PC-3 (cell line): ENCODE results near the gene MRPS21. TPM values are rescaled to one million over a fixed set of nuclear protein-coding genes. Genes with fewer than 3 reads are reported as not detected.

Source experiments
- ATAC-seq: fragments of 200-7000 bp; cut with Tn5 transposase; 2 replicates; pipeline ENCODE4 v1.9.1; 2020; ENCODE audit warnings: mild to moderate bottlenecking, moderate library complexity
- BruUV-seq: library from RNA; stranded (reverse); fragments of 400-500 nt; replicated peaks from 2 replicates; lab custom pipeline; 2021; lab: Mats Ljungman, UMichigan
- CTCF ChIA-PET: fragments of 300-600 bp; sonication (Branson Sonifier 250); formaldehyde crosslinking; loops from one replicate; lab custom pipeline; 2022; ENCODE audit warnings: antibody characterized with exemption; lab: Charles Lee
- POLR2A ChIA-PET: fragments of 300-600 bp; sonication (Branson Sonifier 250); formaldehyde crosslinking; loops from one replicate; lab custom pipeline; 2022; ENCODE audit warnings: antibody characterized with exemption; ENCODE audit not compliant: unreplicated experiment; lab: Charles Lee
- DNase-seq: peaks from one replicate; pipeline ENCODE4 v3.0.0-alpha.2; 2015
- H2AFZ ChIP-seq: fragments of 300-600 bp; sonication (generic); 2 replicates; pipeline ENCODE4 v1.6.0; 2016; ENCODE audit warnings: antibody characterized with exemption, low read length
- H3F3A ChIP-seq: fragments of 300-600 bp; sonication (generic); one replicate; pipeline ENCODE4 v1.6.0; 2017; ENCODE audit warnings: antibody characterized with exemption, low read length, control low read depth, mild to moderate bottlenecking; ENCODE audit not compliant: unreplicated experiment
- H3K27ac ChIP-seq: fragments of 300-600 bp; sonication (generic); 2 replicates; pipeline ENCODE4 v1.5.1; 2016; ENCODE audit warnings: mild to moderate bottlenecking, low read length
- H3K27me3 ChIP-seq: fragments of 300-600 bp; sonication (generic); 2 replicates; pipeline ENCODE4 v1.6.1; 2016; ENCODE audit warnings: low read length, mixed read lengths
- H3K36me3 ChIP-seq: fragments of 300-600 bp; sonication (generic); 2 replicates; pipeline ENCODE4 v1.6.1; 2016; ENCODE audit warnings: low read depth, mixed run types, low read length, mixed read lengths
- H3K4me1 ChIP-seq: fragments of 300-600 bp; sonication (generic); 2 replicates; pipeline ENCODE4 v1.5.1; 2016; ENCODE audit warnings: low read length; ENCODE audit not compliant: insufficient read depth
- H3K4me2 ChIP-seq: fragments of 300-600 bp; sonication (generic); 2 replicates; pipeline ENCODE4 v1.6.0; 2016; ENCODE audit warnings: low read length
- H3K4me3 ChIP-seq: fragments of 300-600 bp; sonication (generic); 2 replicates; pipeline ENCODE4 v1.5.1; 2016; ENCODE audit warnings: mild to moderate bottlenecking, low read length, mixed read lengths
- H3K79me2 ChIP-seq: fragments of 300-600 bp; sonication (generic); 2 replicates; pipeline ENCODE4 v1.6.1; 2017; ENCODE audit warnings: low read length, mixed read lengths
- H3K9ac ChIP-seq: fragments of 300-600 bp; sonication (generic); 2 replicates; pipeline ENCODE4 v1.6.0; 2016; ENCODE audit warnings: mild to moderate bottlenecking, low read length
- H3K9me2 ChIP-seq: fragments of 300-600 bp; sonication (generic); replicated peaks from 2 replicates; pipeline ENCODE4 v1.6.1; 2016; ENCODE audit warnings: mixed run types, low read length, mixed read lengths
- H3K9me3 ChIP-seq: fragments of 300-600 bp; sonication (generic); 2 replicates; pipeline ENCODE4 v1.6.1; 2016; ENCODE audit warnings: low read length, mixed read lengths
- H4K20me1 ChIP-seq: fragments of 300-600 bp; sonication (generic); 2 replicates; pipeline ENCODE4 v1.6.1; 2016; ENCODE audit warnings: low read length, mixed read lengths
- CTCF ChIP-seq: fragments of 300-600 bp; sonication (generic); conservative IDR thresholded peaks from 2 replicates; pipeline ENCODE4 v1.5.1; 2017; ENCODE audit warnings: antibody characterized with exemption, low read depth, mild to moderate bottlenecking, low read length
- EZH2 ChIP-seq: fragments of 300-600 bp; sonication (generic); IDR thresholded peaks from one replicate; pipeline ENCODE4 v1.6.1; 2017; ENCODE audit warnings: antibody characterized with exemption, mild to moderate bottlenecking, low read length; ENCODE audit not compliant: unreplicated experiment
- EZH2phosphoT487 ChIP-seq: fragments of 300-600 bp; sonication (generic); IDR thresholded peaks from 2 replicates; pipeline ENCODE4 v1.6.1; 2018; ENCODE audit warnings: mild to moderate bottlenecking, antibody characterized with exemption, low read length, borderline replicate concordance
- intact Hi-C: fragments of 100-400 bp; cut with micrococcal nuclease; formaldehyde crosslinking; loops from 2 replicates; pipeline ENCODE4 v1.9.0; 2023
- total RNA-seq: library from RNA; depleted of rRNA; stranded (reverse); fragments of >200 nt; gene quantifications from 2 replicates; pipeline ENCODE4 v1.2.3, GENCODE V29; 2014

Gene MRPS21
- total RNA-seq, 1 experiment from 2014 or later: 124 TPM

- Histone ChIP-seq H3K9me3 (no peaks in the 10 kb centered on the region), H4K20me1 (no peaks in the 10 kb centered on the region), H3K4me3 (peak overlapping the region; percentile 85), H3K9me2 (no peaks in the 10 kb centered on the region), H2AFZ (peak overlapping the region; percentile 79), H3K4me2 (peak overlapping the region; percentile 92), H3K79me2 (peaks cover 44% of the 10 kb centered on the region), H3K27ac (peak overlapping the region; percentile 80), H3K27me3 (no peaks in the 10 kb centered on the region), H3F3A (no peaks in the 10 kb centered on the region), H3K4me1 (peaks cover 7% of the 10 kb centered on the region), H3K36me3 (peaks cover 16% of the 10 kb centered on the region), H3K9ac (peak overlapping the region; percentile 93)
- no TSS peak for BruUV-seq
- intact Hi-C loops: no loop called here
- no peak for ATAC-seq
- peak; percentile 9 for DNase-seq
- CTCF ChIA-PET: no interaction called here
- no peak for TF ChIP-seq EZH2
- TF ChIP-seq EZH2phosphoT487: no peak
- TF ChIP-seq CTCF: no peak
- POLR2A ChIA-PET: interaction anchor here (0.5 to 0.6 kb wide), 3 partner anchors 38 to 129 kb away, joined by 5 to 8 read pairs (median 7); partner anchors contain the start of gene CIART
These were observed 27.0 kb downstream of the MRPS21 start for GRCh38 chr1:150320667-150320978.

DNA sequence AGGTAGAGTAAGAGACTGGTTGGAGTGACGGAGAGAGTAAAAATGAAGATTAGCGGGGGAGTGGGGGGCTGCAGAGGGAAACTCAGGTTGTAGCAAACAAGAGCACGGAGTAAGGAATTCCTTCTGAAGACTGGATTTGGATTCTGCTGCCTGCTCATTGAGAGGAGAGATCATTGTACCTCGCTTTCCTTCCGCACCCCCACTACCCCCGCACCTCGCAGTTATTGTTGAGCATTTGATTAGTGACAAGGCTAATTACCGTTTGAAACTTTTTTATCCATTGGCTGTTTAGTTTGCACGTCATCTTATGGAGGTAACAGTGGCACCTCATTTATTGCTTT is 28.1 kb downstream of the MRPS21 start:
- Histone ChIP-seq H3K79me2 (peaks cover 56% of the 10 kb centered on the region), H3K4me1 (peaks cover 7% of the 10 kb centered on the region), H3K36me3 (peaks cover 27% of the 10 kb centered on the region), H3K27ac (peak overlapping the region; percentile 80), H4K20me1 (no peaks in the 10 kb centered on the region), H3K4me2 (peak overlapping the region; percentile 92), H3F3A (no peaks in the 10 kb centered on the region), H2AFZ (peak overlapping the region; percentile 79), H3K9me3 (no peaks in the 10 kb centered on the region), H3K9ac (peak overlapping the region; percentile 93), H3K9me2 (no peaks in the 10 kb centered on the region), H3K27me3 (no peaks in the 10 kb centered on the region), H3K4me3 (peak overlapping the region; percentile 85)
- DNase-seq (no peak), ATAC-seq (no peak)
- BruUV-seq: TSS peak; percentile 85
- intact Hi-C loops: loop anchor here (1.0 kb wide), 1 partner anchor 65 kb away; no protein-coding TSS in a partner anchor
- TF ChIP-seq CTCF: no peak
- TF ChIP-seq EZH2: no peak
- TF ChIP-seq EZH2phosphoT487: no peak
- POLR2A ChIA-PET: no interaction called here
- CTCF ChIA-PET: no interaction called here

DNA sequence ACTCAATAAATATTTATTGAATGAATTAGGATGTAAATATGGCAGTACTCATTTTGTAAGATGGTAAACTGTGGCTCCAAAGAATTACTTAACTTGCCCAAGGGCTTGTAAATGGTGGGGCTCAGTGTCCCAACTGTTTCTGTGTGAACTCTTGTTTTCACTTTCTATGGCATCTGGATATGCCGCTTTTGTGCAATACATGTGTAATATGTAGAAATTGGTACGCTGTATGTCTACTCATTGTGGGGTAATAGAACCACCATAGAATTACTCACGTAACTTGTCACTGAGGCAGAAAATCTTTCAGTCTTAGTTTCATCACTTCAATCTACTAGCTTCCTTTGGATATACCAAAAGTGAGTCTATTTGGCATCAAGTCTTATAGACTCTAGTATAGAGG is 28.6 kb downstream of the MRPS21 start:
- POLR2A ChIA-PET: no interaction called here
- Histone ChIP-seq H3K9me2 (no peaks in the 10 kb centered on the region), H3K9me3 (no peaks in the 10 kb centered on the region), H3K4me1 (peaks cover 7% of the 10 kb centered on the region), H3K79me2 (peaks cover 56% of the 10 kb centered on the region), H3K27ac (no peak overlapping the region), H3F3A (no peaks in the 10 kb centered on the region), H3K4me2 (peak overlapping the region; percentile 92), H2AFZ (peak overlapping the region; percentile 79; the same call in 1 of the 2 replicates), H3K9ac (peak overlapping the region; percentile 93), H3K4me3 (peak overlapping the region; percentile 85), H4K20me1 (no peaks in the 10 kb centered on the region), H3K27me3 (no peaks in the 10 kb centered on the region), H3K36me3 (peaks cover 30% of the 10 kb centered on the region)
- no peak for ATAC-seq
- BruUV-seq: no TSS peak
- TF ChIP-seq EZH2 (no peak), CTCF (no peak), EZH2phosphoT487 (no peak)
- CTCF ChIA-PET: no interaction called here
- no peak for DNase-seq
- intact Hi-C loops: no loop called here
